Nucleus accumbens (tissue), 56 donors: ENCODE data around the gene SPAG9.
A peak's percentile ranks its signal among the peaks of the same experiment; 100 is the strongest.

Experiments
- DNase-seq, 56 donors: peaks; one replicate each; lab custom pipeline; 2025; lab: John Stamatoyannopoulos, UW

The SPAG9 gene

GRCh38 chr17:51006601-51007000, 114.1 kb downstream of the SPAG9 start:
- DNase-seq: peak in 1 of 56 donors; percentile 16

- no peak for DNase-seq
These were observed 114.9 kb downstream of the SPAG9 start for GRCh38 chr17:51005768-51006167.

GRCh38 chr17:51004249-51004648, 116.4 kb downstream of the SPAG9 start:
- DNase-seq: no peak

GRCh38 chr17:51000835-51001638, 119.6 kb downstream of the SPAG9 start:
- DNase-seq: peak in 3 of 56 donors; percentile 3 to 20 (median 6)

GRCh38 chr17:50995668-50996067, 125.0 kb downstream of the SPAG9 start:
- no peak for DNase-seq

- DNase-seq: peak in 3 of 56 donors; percentile 18 to 37 (median 24)
These were observed 127.1 kb downstream of the SPAG9 start for GRCh38 chr17:50993544-50993943.

- DNase-seq: no peak
These were observed 131.5 kb downstream of the SPAG9 start for GRCh38 chr17:50989149-50989548.

- DNase-seq: no peak
These were observed 132.2 kb downstream of the SPAG9 start for GRCh38 chr17:50988427-50988826.

- DNase-seq: no peak
These were observed 133.5 kb downstream of the SPAG9 start for GRCh38 chr17:50986989-50987660.

- no peak for DNase-seq
These were observed 139.4 kb downstream of the SPAG9 start for GRCh38 chr17:50981279-50981678.

GRCh38 chr17:50979524-50979927, 141.1 kb downstream of the SPAG9 start:
- no peak for DNase-seq

- DNase-seq: no peak
These were observed 143.0 kb downstream of the SPAG9 start for GRCh38 chr17:50977487-50978159.

- DNase-seq: no peak
These were observed 143.7 kb downstream of the SPAG9 start for GRCh38 chr17:50976951-50977472.

- no peak for DNase-seq
These were observed 146.8 kb downstream of the SPAG9 start for GRCh38 chr17:50973557-50974494.

GRCh38 chr17:50972577-50972976, 148.1 kb downstream of the SPAG9 start:
- DNase-seq: no peak

- DNase-seq: no peak
These were observed 152.9 kb downstream of the SPAG9 start for GRCh38 chr17:50967795-50968194.

- DNase-seq: no peak
These were observed 154.5 kb downstream of the SPAG9 start for GRCh38 chr17:50966163-50966666.

GRCh38 chr17:50963139-50963538, 157.5 kb downstream of the SPAG9 start:
- no peak for DNase-seq

- no peak for DNase-seq
These were observed 159.1 kb downstream of the SPAG9 start for GRCh38 chr17:50961282-50962220.
